MCF 10A (cell line): ENCODE data around the gene BLM. TPM values are rescaled to one million over a fixed set of nuclear protein-coding genes. Genes with fewer than 3 reads are reported as not detected.

Experiments used
- BruUV-seq: library from RNA; stranded (reverse); fragments of 400-500 nt; replicated peaks from 2 replicates; lab custom pipeline; 2021; lab: Mats Ljungman, UMichigan
- CTCF ChIA-PET: fragments of 300-600 bp; sonication (Branson Sonifier 250); formaldehyde crosslinking; extraction: SDS; loops from one replicate; lab custom pipeline; 2021; ENCODE audit warnings: antibody characterized with exemption, inconsistent platforms; lab: Yijun Ruan, JAX
- POLR2A ChIA-PET: fragments of 300-600, 350-650 bp; sonication (Branson Sonifier 250); formaldehyde crosslinking; extraction: SDS; loops from one replicate; lab custom pipeline; 2020; ENCODE audit warnings: antibody characterized with exemption, inconsistent platforms; lab: Yijun Ruan, JAX
- DNase-seq: peaks from one replicate; pipeline ENCODE4 v3.0.0-alpha.2; 2018; ENCODE audit not compliant: unreplicated experiment
- H3K27ac Mint-ChIP-seq: one replicate; pipeline ENCODE4 v1.8.0; 2022; ENCODE audit warnings: mild to moderate bottlenecking, low read depth, mixed read lengths; ENCODE audit not compliant: unreplicated experiment
- H3K27me3 Mint-ChIP-seq: one replicate; pipeline ENCODE4 v1.8.0; 2022; ENCODE audit warnings: mixed read lengths; ENCODE audit not compliant: insufficient read depth, unreplicated experiment
- H3K36me3 Mint-ChIP-seq: one replicate; pipeline ENCODE4 v1.8.0; 2022; ENCODE audit warnings: mild to moderate bottlenecking, moderate library complexity, mixed read lengths; ENCODE audit not compliant: insufficient read depth, unreplicated experiment
- H3K4me1 Mint-ChIP-seq: one replicate; pipeline ENCODE4 v1.8.0; 2022; ENCODE audit warnings: mixed read lengths; ENCODE audit not compliant: insufficient read depth, unreplicated experiment
- H3K4me3 Mint-ChIP-seq: one replicate; pipeline ENCODE4 v1.8.0; 2022; ENCODE audit warnings: mild to moderate bottlenecking, moderate library complexity, mixed read lengths; ENCODE audit not compliant: unreplicated experiment
- H3K9me3 Mint-ChIP-seq: one replicate; pipeline ENCODE4 v1.8.0; 2022; ENCODE audit warnings: mixed read lengths; ENCODE audit not compliant: unreplicated experiment
- intact Hi-C: fragments of 100-400 bp; cut with micrococcal nuclease; formaldehyde crosslinking; loops from 2 replicates; pipeline ENCODE4 v1.14.1; 2022
- total RNA-seq: library from RNA; stranded (reverse); gene quantifications from 2 replicates; pipeline ENCODE4 v1.2.3, GENCODE V29; 2022
- TF ChIP-seq, protein P1 (sequence below): fragments of 200-600 bp; IDR thresholded peaks from one replicate; pipeline ENCODE4 v1.8.0; 2022; ENCODE audit warnings: antibody characterized with exemption, mild to moderate bottlenecking; ENCODE audit not compliant: unreplicated experiment

BLM gene
- total RNA-seq, 1 experiment from 2014 or later, result 5.2 TPM

DNA sequence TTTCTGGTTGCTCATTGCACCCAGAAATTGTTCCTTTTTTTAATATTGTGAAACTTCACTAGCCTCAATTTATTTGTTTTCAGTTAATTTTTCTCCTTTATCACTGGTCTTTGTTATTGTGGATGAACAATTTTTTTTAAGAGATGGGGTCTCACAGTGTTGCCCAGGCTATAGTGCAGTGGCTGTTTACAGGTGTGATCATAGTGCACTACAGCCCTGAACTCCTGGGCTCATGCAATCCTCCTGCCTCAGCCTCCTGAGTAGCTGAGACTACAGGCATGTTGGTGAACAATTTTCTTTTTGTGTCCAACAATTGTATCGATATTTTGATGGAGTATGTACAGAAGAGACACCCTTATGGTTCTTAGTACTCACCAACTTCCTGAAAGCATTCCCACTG, 26.3 kb downstream of the BLM start:
- no TSS peak for BruUV-seq

DNA sequence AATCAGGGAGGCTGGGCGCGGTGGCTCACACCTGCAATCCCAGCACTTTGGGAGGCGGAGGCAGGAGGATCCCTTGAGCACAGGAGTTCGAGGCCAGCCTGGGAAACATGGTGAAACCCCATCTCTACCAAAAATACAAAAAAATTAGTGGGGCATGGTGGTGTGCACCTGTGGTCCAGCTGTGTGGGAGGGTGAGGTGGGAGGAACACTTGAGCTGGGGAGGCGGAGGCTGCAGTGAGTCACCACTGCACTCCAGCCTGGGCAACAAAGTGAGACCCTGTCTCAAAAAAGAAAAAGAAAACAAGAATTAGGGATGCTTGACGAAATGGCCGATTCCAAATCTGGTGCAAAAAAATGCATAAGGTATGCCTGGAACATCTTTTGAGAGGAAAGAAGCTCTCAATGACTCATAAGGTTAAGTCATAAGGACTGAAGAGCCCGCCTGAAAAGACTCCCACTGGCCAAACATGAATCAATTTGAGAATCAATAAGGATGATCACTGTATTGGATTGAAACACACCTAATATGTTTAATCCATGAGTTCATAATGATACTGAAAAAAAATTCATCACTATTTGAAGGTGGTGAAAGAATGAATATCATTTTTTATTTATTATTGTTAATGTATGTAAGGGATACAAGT, 27.7 kb downstream of the BLM start:
- ChIA-PET POLR2A (no interaction called here), CTCF (interaction anchor here (0.6 kb wide), 1 partner anchor 110 kb away, joined by 3 read pairs; no protein-coding TSS in a partner anchor)
- no peak overlapping the region for H3K27ac Mint-ChIP-seq
- H3K4me3 Mint-ChIP-seq, result no peak overlapping the region
- TF ChIP-seq, protein P1, sequence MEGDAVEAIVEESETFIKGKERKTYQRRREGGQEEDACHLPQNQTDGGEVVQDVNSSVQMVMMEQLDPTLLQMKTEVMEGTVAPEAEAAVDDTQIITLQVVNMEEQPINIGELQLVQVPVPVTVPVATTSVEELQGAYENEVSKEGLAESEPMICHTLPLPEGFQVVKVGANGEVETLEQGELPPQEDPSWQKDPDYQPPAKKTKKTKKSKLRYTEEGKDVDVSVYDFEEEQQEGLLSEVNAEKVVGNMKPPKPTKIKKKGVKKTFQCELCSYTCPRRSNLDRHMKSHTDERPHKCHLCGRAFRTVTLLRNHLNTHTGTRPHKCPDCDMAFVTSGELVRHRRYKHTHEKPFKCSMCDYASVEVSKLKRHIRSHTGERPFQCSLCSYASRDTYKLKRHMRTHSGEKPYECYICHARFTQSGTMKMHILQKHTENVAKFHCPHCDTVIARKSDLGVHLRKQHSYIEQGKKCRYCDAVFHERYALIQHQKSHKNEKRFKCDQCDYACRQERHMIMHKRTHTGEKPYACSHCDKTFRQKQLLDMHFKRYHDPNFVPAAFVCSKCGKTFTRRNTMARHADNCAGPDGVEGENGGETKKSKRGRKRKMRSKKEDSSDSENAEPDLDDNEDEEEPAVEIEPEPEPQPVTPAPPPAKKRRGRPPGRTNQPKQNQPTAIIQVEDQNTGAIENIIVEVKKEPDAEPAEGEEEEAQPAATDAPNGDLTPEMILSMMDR, result no peak
- BruUV-seq, result no TSS peak
- peaks cover 6% of the 10 kb centered on the region for H3K4me1 Mint-ChIP-seq
- no peaks in the 10 kb centered on the region for H3K36me3 Mint-ChIP-seq
- no peaks in the 10 kb centered on the region for H3K27me3 Mint-ChIP-seq
- H3K9me3 Mint-ChIP-seq, result no peaks in the 10 kb centered on the region
- intact Hi-C loops, result no loop called here
- DNase-seq, result no peak

More for the DNA sequence above, 26.3 kb downstream of the BLM start:
- Mint-ChIP-seq H3K36me3 (no peaks in the 10 kb centered on the region), H3K27me3 (no peaks in the 10 kb centered on the region), H3K4me1 (peaks cover 6% of the 10 kb centered on the region), H3K4me3 (no peak overlapping the region), H3K27ac (no peak overlapping the region), H3K9me3 (no peaks in the 10 kb centered on the region)
- DNase-seq, result no peak
- intact Hi-C loops, result no loop called here
- ChIA-PET CTCF (interaction anchor here (0.9 to 1.2 kb wide), 2 partner anchors 143 to 450 kb away, joined by 3 read pairs; no protein-coding TSS in a partner anchor), POLR2A (no interaction called here)
- TF ChIP-seq, protein P1, result no peak

DNA sequence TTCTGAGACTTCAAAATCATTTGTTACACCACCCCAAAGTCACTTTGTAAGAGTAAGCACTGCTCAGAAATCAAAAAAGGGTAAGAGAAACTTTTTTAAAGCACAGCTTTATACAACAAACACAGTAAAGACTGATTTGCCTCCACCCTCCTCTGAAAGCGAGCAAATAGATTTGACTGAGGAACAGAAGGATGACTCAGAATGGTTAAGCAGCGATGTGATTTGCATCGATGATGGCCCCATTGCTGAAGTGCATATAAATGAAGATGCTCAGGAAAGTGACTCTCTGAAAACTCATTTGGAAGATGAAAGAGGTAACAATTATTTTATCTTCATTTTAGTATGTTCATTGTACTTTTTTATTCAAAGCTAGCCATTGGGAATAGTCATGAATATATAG, 32.6 kb downstream of the BLM start:
- DNase-seq, result no peak
- no peaks in the 10 kb centered on the region for H3K9me3 Mint-ChIP-seq
- no peak overlapping the region for H3K4me3 Mint-ChIP-seq
- BruUV-seq, result no TSS peak
- intact Hi-C loops, result no loop called here
- CTCF ChIA-PET, result no interaction called here
- no peaks in the 10 kb centered on the region for H3K4me1 Mint-ChIP-seq
- TF ChIP-seq, protein P1, result no peak
- H3K36me3 Mint-ChIP-seq, result no peaks in the 10 kb centered on the region
- POLR2A ChIA-PET, result interaction anchor here (0.6 to 1.3 kb wide), 3 partner anchors 12 to 94 kb away, joined by 3 to 4 read pairs (median 3); no protein-coding TSS in a partner anchor
- no peaks in the 10 kb centered on the region for H3K27me3 Mint-ChIP-seq
- no peak overlapping the region for H3K27ac Mint-ChIP-seq

DNA sequence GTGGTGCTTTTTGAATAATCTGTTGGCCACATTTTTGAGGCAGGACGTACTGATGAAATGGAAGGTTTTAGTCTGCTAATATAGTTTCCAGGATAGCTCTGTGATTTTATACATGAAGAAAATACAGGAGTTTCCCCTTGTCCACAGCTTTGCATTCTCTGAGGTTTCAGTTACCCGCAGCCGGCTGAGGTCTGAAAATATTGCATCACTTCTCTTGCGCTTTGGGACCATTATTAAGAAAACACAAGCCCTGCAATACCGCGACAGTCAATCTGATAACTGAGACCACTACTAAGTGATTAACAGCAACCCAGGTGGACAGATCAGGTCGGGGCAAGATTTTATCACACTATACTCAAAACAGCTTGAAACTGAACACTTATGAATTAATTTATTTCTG, 33.0 kb downstream of the BLM start:
- Mint-ChIP-seq H3K9me3 (no peaks in the 10 kb centered on the region), H3K4me3 (no peak overlapping the region), H3K36me3 (no peaks in the 10 kb centered on the region), H3K27me3 (no peaks in the 10 kb centered on the region), H3K4me1 (no peaks in the 10 kb centered on the region), H3K27ac (no peak overlapping the region)
- no peak for DNase-seq
- no TSS peak for BruUV-seq
- TF ChIP-seq, protein P1, result no peak
- ChIA-PET POLR2A (interaction anchor here (0.6 to 1.3 kb wide), 3 partner anchors 12 to 94 kb away, joined by 3 to 4 read pairs (median 3); no protein-coding TSS in a partner anchor), CTCF (no interaction called here)
- intact Hi-C loops, result no loop called here
